GM21360 (cell line): ENCODE measurements around the gene FAM163A.

Source experiments
- ATAC-seq: cut with Tn5 transposase; IDR thresholded peaks from one replicate; pipeline ENCODE4 v1.9.1; 2021; ENCODE audit warnings: mild to moderate bottlenecking, moderate library complexity; ENCODE audit not compliant: unreplicated experiment

FAM163A gene

DNA sequence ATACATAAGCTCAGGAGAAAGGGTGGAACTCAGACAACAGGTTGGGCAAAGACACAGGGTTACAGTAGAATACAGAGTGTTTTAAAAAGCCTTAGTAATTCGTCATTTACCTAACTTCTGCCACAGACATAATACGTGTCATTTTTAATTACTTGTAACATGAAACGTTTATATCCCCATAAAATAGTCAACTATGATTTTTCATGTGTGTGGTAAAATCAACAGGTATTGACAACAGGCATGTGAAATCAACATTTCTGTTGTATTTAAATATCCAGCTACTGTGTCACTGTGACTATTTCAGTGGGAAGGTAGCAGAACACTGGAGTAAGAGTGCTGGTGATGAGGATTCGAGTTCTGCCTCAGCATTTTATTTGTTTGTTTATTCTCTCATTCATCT, 5.7 kb downstream of the FAM163A start:
- no peak for ATAC-seq

DNA sequence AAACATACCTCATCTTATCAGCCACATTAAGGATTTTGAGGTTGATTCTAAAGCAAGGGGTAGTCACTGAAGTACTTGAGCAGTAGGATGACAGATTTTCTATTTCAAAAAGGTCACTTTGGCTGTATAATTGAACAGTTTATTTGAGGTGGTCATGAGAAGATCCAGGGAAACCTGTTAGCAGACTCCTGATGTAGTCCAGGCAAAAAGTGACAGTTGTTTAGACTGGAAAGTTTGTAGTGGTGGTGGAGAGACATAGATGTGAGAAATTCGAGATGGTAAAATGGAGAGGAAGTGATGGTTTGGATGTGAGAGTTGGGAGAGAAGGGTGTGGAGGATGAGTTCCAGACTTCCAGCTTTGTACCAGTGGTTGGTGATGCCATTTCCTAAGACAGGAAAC, 7.5 kb downstream of the FAM163A start:
- no peak for ATAC-seq

DNA sequence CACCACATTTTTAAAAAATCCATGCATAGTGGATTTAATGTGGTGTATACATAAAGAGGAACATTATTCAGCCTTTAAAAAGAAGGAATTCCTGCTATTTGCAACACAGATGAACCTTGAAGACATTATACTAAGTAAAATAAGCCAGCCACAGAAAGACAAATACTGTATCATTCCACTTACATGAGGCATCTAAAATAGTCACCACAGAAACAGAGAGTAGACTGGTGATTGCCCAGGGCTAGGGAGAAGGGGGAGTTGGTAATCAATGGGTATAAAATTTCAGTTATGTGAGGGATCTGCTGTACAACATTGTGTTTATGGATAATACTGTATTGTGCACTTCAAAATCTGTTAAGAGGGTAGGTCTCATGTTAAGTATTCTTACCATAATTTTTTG, 10.0 kb downstream of the FAM163A start:
- no peak for ATAC-seq

DNA sequence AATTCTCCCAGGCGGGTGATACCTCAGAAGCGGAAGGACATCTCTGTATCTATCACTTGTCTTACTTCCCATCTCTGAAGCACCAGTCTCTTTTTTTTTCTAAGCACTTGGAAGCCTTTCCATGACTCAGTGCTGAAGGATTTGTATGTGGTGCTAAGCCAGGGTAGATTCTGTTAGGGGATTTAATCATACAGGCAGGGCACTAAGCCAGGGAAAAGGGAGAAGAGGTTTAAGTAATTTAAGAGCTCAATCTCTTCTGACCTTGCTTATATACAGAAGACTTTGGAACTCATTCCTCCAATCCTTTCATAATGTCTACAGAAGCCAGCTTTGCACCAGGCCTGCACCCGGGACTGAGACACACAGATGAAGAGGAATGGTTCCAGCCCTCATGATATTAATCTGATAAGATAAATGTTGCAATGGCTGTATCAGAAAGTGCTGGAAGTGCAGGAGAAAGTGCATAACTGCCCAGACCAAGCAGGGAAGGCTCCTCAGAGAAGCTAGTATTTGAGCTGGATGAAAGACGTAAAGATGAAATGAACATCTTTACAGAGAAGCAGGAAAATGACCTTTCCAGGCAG, 11.0 kb downstream of the FAM163A start:
- no peak for ATAC-seq

DNA sequence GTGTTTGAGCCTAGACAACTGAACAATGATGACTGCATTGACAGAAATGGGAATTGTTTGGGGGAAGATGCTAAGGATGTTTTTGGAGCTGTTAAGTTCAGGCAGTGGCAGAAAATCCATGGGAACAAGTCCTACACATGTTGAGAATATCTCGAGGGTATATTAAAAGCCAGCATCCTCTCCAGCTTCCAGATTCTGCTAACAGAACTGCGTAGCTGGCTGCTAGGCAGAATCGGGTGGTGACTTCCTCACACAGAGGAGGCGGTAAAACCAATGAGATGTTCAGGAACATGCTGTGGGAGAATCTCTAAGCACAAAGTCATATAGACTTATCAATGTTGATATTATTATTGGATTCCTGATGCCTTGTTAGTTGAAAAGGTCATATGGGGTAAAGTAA, 14.8 kb downstream of the FAM163A start:
- no peak for ATAC-seq

DNA sequence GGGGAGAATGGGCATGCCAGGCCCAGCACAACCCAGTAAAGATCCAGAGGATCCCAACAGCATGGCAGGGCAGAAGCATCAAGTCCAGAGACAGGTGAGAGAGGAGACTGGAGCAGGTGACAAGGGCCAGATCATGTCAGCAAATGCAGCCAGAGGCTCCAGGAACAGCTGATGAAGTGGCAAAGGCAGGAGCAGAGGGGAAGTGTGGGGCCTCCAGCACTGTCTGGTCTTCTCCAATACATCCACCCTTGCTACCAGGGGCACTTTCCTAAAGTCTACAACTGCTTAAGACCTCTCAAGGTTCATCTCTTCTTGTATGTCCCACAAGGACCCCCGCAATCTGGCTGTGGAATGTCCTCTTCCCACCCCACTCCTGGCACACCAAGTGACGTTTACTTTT, 17.4 kb downstream of the FAM163A start:
- no peak for ATAC-seq

DNA sequence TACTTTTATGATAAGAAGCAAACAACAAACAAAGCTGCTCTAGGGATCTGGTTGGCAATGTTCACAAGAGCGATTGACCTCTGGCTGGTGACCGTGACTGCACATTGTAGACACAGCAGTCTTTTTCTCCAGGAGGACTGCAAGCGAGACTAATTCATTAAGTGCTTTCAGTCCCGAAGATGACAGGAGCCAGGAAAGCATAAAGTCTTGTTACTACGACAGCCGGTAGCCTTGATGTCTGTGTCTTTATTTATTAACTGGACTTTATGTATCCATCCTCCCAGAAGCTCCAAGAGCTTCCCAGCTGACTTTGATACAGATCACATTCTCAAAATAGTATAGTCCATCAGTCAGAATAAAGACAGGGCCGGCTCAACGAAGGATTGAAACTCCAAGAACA, 18.2 kb downstream of the FAM163A start:
- ATAC-seq: no peak

DNA sequence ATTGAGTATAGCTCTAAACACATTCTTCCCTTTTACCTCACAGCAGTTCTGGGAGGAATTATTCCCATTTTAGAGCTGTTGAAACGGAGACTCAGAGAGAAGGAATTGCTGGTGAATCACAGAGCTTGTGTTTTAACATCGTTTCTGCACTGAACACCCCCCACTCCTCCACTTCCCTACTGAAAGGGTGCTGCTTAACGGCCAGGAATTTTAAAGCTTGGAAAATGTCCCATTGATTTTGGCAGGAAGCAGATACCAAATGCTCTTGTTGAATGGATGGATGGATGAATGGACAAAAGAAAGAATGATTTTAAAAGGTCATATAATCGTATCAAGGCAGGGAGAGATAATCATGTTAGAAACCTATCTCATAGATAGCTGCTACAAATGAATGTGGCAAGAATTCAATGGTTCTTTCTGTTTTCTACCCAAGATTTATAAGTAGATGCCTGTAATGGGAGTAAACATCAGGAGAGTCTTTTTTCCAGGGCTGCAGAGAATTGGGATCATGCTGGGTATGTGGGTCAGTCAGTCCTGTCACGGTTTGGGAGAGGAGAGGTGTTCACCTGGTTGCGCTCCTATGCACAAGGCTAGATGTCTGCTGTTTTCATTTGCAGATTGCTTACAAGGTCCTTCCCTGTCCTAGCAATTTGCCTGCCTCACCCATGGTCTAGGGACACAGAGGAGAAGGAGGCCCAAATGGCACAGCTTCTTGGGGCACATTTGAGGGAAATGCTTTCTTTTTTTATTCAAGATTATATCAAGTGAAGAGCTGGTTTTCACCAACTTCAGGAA, 19.0 kb downstream of the FAM163A start:
- ATAC-seq: no peak

DNA sequence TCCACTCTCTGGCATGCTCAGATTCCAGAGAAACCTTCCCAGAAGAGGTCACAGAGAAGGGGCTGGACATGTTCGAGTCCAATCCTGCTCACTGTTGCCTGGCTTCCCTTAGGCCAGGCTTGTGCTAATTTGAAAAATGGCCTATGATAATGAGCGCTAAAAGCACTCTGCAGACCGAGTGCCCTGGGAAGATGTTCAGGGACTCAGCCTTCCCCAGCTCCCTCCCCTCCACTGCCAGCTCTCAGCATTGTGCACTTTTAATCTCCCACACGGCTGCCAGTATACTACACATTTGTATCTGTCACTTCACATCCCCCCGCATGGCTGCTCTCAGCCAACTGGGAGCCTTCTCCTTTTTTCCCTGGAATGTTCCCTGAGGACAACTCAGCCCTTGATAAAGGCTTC, 24.1 kb downstream of the FAM163A start:
- no peak for ATAC-seq

DNA sequence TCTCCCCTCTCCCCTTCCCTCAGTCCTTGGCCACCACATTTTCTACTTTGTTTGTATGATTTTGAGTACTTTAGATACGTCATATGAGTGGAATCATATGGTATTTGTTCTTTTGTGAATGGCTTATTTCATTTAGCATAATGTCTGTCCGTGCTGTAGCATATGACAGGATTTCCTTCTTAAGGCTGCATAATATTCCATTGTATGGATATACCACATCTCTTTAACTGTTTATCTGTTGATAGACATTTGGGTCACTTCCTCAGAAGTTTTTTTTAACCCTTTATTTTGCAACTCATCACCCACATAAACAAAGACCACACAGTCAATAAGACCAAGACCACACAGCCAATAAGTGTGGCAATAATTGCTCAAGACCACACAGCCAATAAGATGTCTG, 24.9 kb downstream of the FAM163A start:
- no peak for ATAC-seq

DNA sequence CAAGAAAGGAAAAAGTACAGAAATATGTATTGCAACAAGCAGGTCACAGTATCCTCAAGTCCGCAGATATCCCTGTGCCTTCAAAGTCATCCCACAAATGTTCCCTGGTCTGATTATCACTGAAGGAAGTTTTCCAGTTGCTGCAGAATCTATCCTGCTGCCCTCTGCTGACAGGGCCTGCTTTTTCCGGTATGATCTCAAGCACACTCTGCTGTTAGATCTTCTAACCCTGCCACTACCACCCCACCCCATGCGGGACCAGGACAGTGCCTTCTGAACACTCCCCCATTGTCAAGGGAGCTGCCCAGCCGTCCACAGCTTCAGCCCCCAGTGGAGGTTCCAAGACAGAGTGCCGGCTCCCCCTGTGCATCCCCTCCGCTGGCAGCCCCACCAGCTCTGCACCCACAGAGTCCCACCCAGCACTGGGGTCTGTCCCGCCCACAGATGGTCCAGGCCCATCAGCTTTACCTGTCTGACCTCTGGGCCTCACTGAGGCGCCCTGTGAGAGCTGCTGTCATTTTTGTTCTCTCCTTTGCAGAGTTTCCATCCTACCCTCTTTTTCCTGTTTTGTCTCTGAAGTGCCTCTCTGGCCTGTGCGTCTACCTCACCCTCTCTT, 27.9 kb downstream of the FAM163A start:
- no peak for ATAC-seq

DNA sequence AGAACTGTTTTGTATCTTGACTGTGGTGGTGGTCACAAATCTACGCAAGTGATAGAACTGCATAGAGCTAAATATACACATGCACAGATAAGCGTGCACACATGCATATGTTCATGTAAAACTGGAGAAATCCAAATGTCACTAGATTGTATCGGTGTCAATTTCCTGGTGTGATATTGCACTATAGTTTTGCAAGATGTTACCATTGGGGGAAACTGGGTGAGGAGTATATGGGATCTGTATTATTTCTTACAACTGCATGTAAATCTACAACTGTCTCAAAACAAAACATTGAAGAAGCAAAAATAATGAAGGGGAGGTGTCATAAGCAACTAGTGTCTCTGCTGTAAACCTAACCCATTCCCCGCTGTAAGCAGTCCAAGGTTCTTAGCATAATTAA, 30.2 kb downstream of the FAM163A start:
- no peak for ATAC-seq

DNA sequence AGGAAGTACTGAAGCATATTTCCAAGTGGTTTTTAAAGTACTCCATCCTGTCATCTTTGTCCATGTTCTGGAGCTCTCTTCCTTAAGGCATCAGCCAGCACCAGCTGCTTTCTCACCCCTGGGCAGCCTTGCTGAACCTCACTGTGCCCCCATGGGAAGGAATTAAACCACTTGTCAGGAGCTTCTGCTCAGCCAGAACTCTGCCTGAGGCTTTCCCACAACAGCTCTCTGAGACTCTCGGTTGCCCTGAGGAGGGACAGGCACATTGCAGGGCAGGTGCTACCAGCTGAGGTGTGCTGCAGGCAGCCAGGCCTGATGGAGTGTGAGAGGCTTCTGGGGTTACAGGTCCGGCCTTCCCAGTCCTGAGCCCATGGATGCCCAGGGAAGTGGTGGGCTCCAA, 30.9 kb downstream of the FAM163A start:
- ATAC-seq: no peak

DNA sequence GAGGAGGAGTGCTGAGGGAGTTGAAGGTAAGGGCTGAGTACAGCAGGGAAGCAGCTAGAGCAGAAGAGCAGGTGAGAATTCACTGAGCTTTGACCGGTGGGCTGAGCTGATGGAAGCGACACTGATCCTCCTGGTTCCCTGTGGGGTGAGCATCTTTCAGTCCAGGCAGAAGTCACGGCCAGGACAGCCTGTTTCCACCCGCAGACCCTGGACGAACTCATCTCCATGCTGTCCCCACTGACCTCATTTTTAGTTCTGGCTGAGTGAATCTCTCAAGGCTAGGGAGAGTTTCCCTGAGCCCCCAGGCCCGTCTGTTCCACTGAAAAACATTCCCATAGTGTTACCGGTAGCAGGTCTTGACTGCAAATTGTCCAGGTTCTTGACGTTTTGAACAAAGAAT, 31.5 kb downstream of the FAM163A start:
- no peak for ATAC-seq

DNA sequence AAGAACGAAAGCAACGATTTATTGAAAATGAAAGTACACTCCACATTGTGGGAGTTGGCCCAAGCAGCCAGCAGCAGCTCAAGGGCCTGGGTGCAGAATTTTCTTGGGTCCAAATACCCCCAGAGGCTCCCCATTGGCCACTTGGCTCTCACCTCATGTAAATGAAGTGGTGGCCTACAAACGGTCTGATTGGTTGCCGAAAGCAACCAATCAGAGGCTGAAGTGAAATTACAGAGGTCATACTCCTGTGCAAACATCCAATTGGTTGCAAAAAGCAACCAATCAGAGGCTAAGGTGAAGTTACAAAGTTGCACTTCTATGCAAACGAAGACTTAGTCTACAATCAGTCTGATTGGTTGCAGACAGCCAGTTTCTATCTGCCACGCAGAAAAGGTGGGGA, 31.9 kb downstream of the FAM163A start:
- ATAC-seq: no peak

DNA sequence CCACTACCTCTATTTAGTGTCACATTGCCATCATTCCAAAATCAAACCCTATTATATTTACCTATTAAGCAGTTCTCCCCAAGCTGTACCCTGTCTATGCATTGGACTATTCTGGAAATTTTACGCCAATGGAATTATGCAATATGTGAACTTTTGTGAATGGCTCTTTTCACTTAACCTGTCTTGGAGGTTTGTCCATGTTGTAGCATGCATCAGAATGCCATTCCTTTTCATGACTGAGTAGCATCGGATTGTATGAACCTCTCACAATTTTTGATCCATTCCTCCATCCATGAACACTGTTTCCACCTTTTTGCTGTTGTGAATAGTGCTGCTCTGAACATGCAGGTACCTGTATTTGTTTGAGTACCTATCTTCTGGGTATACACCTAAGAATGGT, 33.7 kb downstream of the FAM163A start:
- ATAC-seq: no peak

DNA sequence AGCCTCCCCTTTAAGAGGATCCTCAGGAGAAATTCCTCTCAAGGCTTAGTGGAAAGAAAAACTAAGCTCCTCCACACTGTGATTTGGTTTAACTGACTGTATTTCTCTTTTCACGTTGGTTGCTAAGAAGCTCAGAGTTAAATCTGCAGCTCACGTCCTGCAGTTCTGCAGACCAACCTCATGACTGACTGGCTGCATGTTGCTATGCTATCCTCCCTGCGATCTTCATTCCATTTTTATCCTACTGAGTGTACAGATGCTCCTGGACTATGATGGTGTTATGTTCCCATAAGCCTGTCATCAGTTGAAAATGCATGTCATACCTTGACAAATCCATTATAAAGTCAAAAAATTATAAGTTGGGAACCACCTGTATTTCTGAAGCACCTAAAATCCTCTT, 34.6 kb downstream of the FAM163A start:
- ATAC-seq: no peak

DNA sequence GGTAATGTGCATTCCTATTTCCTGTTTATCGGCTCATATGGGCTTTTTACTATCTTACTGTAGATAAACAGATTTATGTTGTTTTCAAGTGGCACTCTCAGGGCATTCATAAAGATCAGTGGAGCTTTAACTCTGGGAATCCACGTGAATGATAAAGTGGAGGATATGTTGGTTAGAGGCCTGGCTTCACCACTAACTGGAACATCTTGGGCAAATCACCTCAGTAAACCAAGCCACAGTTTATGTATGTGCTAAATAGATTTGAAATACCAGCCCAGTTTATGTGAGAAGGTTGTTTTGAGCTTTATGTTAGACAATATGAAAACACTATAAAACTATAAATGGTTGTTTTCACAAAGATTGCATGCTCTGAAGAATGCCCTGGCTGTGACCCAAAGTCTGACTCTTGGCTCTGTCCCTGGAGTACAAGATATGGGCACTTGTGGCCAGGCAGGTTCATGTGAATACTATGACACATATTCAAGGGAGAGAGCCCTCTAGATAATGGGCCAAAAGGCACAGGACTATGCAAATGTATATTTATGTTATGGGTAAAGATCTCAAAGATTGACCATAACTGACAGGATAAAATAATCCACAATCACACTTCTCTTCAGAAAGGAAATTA, 36.7 kb downstream of the FAM163A start:
- ATAC-seq: no peak

DNA sequence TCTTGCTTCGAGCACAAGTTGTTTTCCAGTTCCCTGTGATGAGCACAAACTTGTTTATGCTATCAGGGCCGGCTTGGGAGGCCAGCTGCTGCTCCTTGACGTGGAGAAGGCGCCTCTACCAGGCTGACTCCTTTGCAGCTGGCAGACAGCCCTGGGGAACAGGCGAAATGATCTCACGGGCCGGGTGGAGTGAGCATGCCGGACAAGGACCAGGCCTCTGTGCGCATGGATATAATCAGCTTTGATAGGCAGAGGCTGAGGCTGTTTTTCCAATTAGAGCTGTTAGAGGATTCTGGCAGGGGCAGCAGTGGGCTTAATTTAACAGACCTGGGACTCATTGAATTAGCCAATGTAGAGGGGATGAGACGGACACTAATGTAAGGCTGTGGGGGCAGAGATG, 38.9 kb downstream of the FAM163A start:
- ATAC-seq: no peak

DNA sequence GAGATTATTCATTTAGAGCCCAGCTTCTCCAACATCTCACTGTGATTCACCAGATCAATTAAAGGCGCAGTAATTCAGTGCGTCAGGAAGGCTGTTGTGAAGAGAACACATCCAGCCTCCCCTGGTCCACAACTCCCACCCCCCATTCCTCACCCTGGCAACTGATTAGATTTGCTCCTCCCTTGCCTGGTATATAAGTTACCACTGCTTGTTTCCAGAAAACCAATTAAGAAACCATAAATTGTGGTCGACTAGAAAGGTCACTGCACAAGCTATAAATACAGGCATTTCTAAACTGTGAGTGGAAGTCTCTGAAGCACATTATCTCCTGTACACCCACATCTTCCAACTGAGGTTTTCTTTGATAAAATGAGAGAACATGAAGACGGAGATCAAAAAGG, 41.9 kb downstream of the FAM163A start:
- no peak for ATAC-seq

DNA sequence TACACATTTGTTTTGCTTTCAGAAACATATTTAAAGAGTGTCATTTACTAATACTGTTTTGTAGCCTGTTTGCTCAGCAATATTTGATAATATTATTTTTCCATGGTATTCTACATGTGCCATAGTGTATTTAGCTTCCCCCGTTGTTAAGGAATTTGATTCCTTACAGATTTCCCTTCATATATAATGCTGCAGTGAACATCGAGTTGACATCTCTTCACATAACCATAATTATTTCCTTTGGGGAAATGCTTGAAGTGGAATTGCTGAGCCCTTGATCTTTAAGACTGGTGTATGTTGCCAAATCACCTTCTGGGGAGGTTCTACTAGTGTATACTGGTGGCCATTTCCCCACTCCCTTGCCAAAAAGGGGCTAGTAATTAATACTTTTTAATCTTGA, 42.6 kb downstream of the FAM163A start:
- no peak for ATAC-seq
